Lower leg skin (tissue), 3 donors: ENCODE data around the gene OR4N5.

Source experiments
- POLR2A ChIP-seq, 2 donors: fragments of 450-650 bp; IDR thresholded peaks; one replicate each; pipeline ENCODE4 v1.6.1; 2016 to 2017; ENCODE audit warnings: antibody characterized with exemption in 2 of 2, mild to moderate bottlenecking in 1 of 2, moderate library complexity in 1 of 2
- TF ChIP-seq, protein P1 (sequence below), 3 donors: fragments of 450-650 bp; IDR thresholded peaks; one replicate each; pipeline ENCODE4 v1.5.1; 2016; ENCODE audit warnings: antibody characterized with exemption in 3 of 3, mild to moderate bottlenecking in 3 of 3, moderate library complexity in 2 of 3

DNA sequence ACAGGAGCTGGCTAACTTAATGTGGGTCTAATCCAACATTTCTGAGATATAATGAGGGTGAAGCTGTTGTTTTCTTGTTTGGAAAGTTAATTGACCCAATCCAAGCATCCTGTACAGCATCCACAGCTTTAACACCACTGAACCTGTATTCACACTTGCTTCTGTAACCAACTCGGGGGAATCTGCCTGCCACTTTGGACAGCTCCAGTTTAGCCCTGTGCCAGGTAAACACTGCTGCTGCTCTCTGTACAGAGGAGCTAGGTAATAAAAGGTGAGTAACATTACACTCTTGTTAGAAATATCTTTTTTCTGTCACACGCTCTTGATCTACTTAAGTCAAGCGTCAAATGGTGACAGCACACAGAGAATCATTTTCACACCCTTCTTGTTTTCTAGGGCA, 52.8 kb downstream of the OR4N5 start:
- TF ChIP-seq, protein P1, sequence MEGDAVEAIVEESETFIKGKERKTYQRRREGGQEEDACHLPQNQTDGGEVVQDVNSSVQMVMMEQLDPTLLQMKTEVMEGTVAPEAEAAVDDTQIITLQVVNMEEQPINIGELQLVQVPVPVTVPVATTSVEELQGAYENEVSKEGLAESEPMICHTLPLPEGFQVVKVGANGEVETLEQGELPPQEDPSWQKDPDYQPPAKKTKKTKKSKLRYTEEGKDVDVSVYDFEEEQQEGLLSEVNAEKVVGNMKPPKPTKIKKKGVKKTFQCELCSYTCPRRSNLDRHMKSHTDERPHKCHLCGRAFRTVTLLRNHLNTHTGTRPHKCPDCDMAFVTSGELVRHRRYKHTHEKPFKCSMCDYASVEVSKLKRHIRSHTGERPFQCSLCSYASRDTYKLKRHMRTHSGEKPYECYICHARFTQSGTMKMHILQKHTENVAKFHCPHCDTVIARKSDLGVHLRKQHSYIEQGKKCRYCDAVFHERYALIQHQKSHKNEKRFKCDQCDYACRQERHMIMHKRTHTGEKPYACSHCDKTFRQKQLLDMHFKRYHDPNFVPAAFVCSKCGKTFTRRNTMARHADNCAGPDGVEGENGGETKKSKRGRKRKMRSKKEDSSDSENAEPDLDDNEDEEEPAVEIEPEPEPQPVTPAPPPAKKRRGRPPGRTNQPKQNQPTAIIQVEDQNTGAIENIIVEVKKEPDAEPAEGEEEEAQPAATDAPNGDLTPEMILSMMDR (IDR thresholded peaks at IDR 0.05): no peak
- TF ChIP-seq POLR2A (IDR thresholded peaks at IDR 0.05): no peak
